Stimulated activated naive CD8-positive, alpha-beta T cell treated with anti-CD3 and anti-CD28 coated beads, Interleukin-15, Interleukin-2, amounts not matched to agents 100 ng/mL and 50 ng/mL, for 24 hours (primary cell): ENCODE results near the gene RPL11.
A peak's percentile ranks its signal among the peaks of the same experiment; 100 is the strongest.
"Not testable (repeated sequence)": the region's sequence is repeated elsewhere in the genome, so short reads cannot be mapped to it uniquely, and the experiment has no call there.

Experiments used
- H3K27ac Mint-ChIP-seq: one replicate; pipeline ENCODE4 v1.8.0; 2021; ENCODE audit warnings: mild to moderate bottlenecking, mixed read lengths
- H3K27me3 Mint-ChIP-seq: one replicate; pipeline ENCODE4 v1.8.0; 2021; ENCODE audit warnings: mixed read lengths
- H3K36me3 Mint-ChIP-seq: one replicate; pipeline ENCODE4 v1.8.0; 2021; ENCODE audit warnings: low read depth, mixed read lengths
- H3K4me1 Mint-ChIP-seq: one replicate; pipeline ENCODE4 v1.8.0; 2021; ENCODE audit warnings: low read depth, mixed read lengths
- H3K4me3 Mint-ChIP-seq: one replicate; pipeline ENCODE4 v1.8.0; 2021; ENCODE audit warnings: mild to moderate bottlenecking, mixed read lengths
- H3K9me3 Mint-ChIP-seq: one replicate; pipeline ENCODE4 v1.8.0; 2021; ENCODE audit warnings: mixed read lengths

RPL11 gene

GRCh38 chr1:23664837-23665795 is 26.5 kb upstream of the RPL11 start:
- Mint-ChIP-seq H3K36me3 (no peaks in the 10 kb centered on the region), H3K4me3 (no peak overlapping the region), H3K27me3 (no peaks in the 10 kb centered on the region), H3K4me1 (peaks cover 7% of the 10 kb centered on the region), H3K27ac (peak overlapping the region; percentile 53), H3K9me3 (no peaks in the 10 kb centered on the region)

- Mint-ChIP-seq H3K36me3 (no peaks in the 10 kb centered on the region), H3K27ac (no peak overlapping the region), H3K27me3 (peaks cover 3% of the 10 kb centered on the region), H3K4me3 (no peak overlapping the region), H3K4me1 (peaks cover 7% of the 10 kb centered on the region), H3K9me3 (no peaks in the 10 kb centered on the region)
Observed at GRCh38 chr1:23667411-23667810, 24.2 kb upstream of the RPL11 start.

GRCh38 chr1:23670709-23671108 is 20.9 kb upstream of the RPL11 start:
- Mint-ChIP-seq H3K27me3 (peaks cover 6% of the 10 kb centered on the region), H3K36me3 (no peaks in the 10 kb centered on the region), H3K9me3 (no peaks in the 10 kb centered on the region), H3K4me3 (no peak overlapping the region), H3K4me1 (no peaks in the 10 kb centered on the region), H3K27ac (no peak overlapping the region)

- Mint-ChIP-seq H3K36me3 (no peaks in the 10 kb centered on the region), H3K9me3 (no peaks in the 10 kb centered on the region), H3K27ac (no peak overlapping the region), H3K4me3 (no peak overlapping the region), H3K27me3 (peaks cover 10% of the 10 kb centered on the region), H3K4me1 (no peaks in the 10 kb centered on the region)
Observed at GRCh38 chr1:23673086-23673813, 18.4 kb upstream of the RPL11 start.

GRCh38 chr1:23679815-23680214 is 11.8 kb upstream of the RPL11 start:
- no peaks in the 10 kb centered on the region for H3K9me3 Mint-ChIP-seq
- H3K27me3 Mint-ChIP-seq, result peaks cover 39% of the 10 kb centered on the region
- H3K27ac Mint-ChIP-seq, result no peak overlapping the region
- no peaks in the 10 kb centered on the region for H3K36me3 Mint-ChIP-seq
- H3K4me3 Mint-ChIP-seq, result no peak overlapping the region
- H3K4me1 Mint-ChIP-seq, result no peaks in the 10 kb centered on the region

- no peak overlapping the region for H3K27ac Mint-ChIP-seq
- no peaks in the 10 kb centered on the region for H3K36me3 Mint-ChIP-seq
- no peaks in the 10 kb centered on the region for H3K9me3 Mint-ChIP-seq
- H3K4me3 Mint-ChIP-seq, result no peak overlapping the region
- H3K4me1 Mint-ChIP-seq, result no peaks in the 10 kb centered on the region
- H3K27me3 Mint-ChIP-seq, result peaks cover 41% of the 10 kb centered on the region
Observed at GRCh38 chr1:23682946-23683345, 8.7 kb upstream of the RPL11 start.

GRCh38 chr1:23684415-23684814 is 7.2 kb upstream of the RPL11 start:
- no peaks in the 10 kb centered on the region for H3K9me3 Mint-ChIP-seq
- H3K27me3 Mint-ChIP-seq, result peaks cover 30% of the 10 kb centered on the region
- no peaks in the 10 kb centered on the region for H3K36me3 Mint-ChIP-seq
- no peak overlapping the region for H3K4me3 Mint-ChIP-seq
- no peak overlapping the region for H3K27ac Mint-ChIP-seq
- no peaks in the 10 kb centered on the region for H3K4me1 Mint-ChIP-seq

- H3K4me1 Mint-ChIP-seq, H3K27ac Mint-ChIP-seq, H3K36me3 Mint-ChIP-seq, H3K4me3 Mint-ChIP-seq, H3K9me3 Mint-ChIP-seq: not testable (repeated sequence)
- peaks cover 24% of the 10 kb centered on the region for H3K27me3 Mint-ChIP-seq
Observed at GRCh38 chr1:23685197-23685596, 6.4 kb upstream of the RPL11 start.

- peaks cover 11% of the 10 kb centered on the region for H3K36me3 Mint-ChIP-seq
- H3K4me1 Mint-ChIP-seq, H3K9me3 Mint-ChIP-seq, H3K4me3 Mint-ChIP-seq, H3K27ac Mint-ChIP-seq: not testable (repeated sequence)
- H3K27me3 Mint-ChIP-seq, result peaks cover 11% of the 10 kb centered on the region
Observed at GRCh38 chr1:23687680-23688079, 3.9 kb upstream of the RPL11 start.

- peaks cover 17% of the 10 kb centered on the region for H3K36me3 Mint-ChIP-seq
- peaks cover 11% of the 10 kb centered on the region for H3K4me1 Mint-ChIP-seq
- not testable (repeated sequence) for H3K9me3 Mint-ChIP-seq, H3K27me3 Mint-ChIP-seq, H3K27ac Mint-ChIP-seq, H3K4me3 Mint-ChIP-seq
Observed at GRCh38 chr1:23688281-23688680, 3.3 kb upstream of the RPL11 start.

- Mint-ChIP-seq H3K36me3 (peaks cover 58% of the 10 kb centered on the region), H3K27me3 (no peaks in the 10 kb centered on the region), H3K4me3 (peak overlapping the region; percentile 95), H3K9me3 (no peaks in the 10 kb centered on the region), H3K27ac (peak overlapping the region; percentile 98), H3K4me1 (peaks cover 52% of the 10 kb centered on the region)
Observed at GRCh38 chr1:23692308-23692871, 784 bp downstream of the RPL11 start.

- Mint-ChIP-seq H3K27me3 (no peaks in the 10 kb centered on the region), H3K4me3 (peak overlapping the region; percentile 95), H3K4me1 (peaks cover 64% of the 10 kb centered on the region), H3K36me3 (peaks cover 70% of the 10 kb centered on the region), H3K27ac (peak overlapping the region; percentile 98), H3K9me3 (no peaks in the 10 kb centered on the region)
Observed at GRCh38 chr1:23693599-23693998, 2.0 kb downstream of the RPL11 start.

- H3K4me3 Mint-ChIP-seq, result peak overlapping the region; percentile 95
- H3K36me3 Mint-ChIP-seq, result peaks cover 77% of the 10 kb centered on the region
- peaks cover 70% of the 10 kb centered on the region for H3K4me1 Mint-ChIP-seq
- peak overlapping the region; percentile 98 for H3K27ac Mint-ChIP-seq
- H3K9me3 Mint-ChIP-seq, result no peaks in the 10 kb centered on the region
- H3K27me3 Mint-ChIP-seq, result no peaks in the 10 kb centered on the region
Observed at GRCh38 chr1:23694371-23694770, 2.8 kb downstream of the RPL11 start.

- peaks cover 90% of the 10 kb centered on the region for H3K36me3 Mint-ChIP-seq
- peak overlapping the region; percentile 75 for H3K27ac Mint-ChIP-seq
- H3K27me3 Mint-ChIP-seq, result no peaks in the 10 kb centered on the region
- peaks cover 77% of the 10 kb centered on the region for H3K4me1 Mint-ChIP-seq
- no peaks in the 10 kb centered on the region for H3K9me3 Mint-ChIP-seq
- peak overlapping the region; percentile 95 for H3K4me3 Mint-ChIP-seq
Observed at GRCh38 chr1:23695667-23696066, 4.1 kb downstream of the RPL11 start.

- peaks cover 98% of the 10 kb centered on the region for H3K36me3 Mint-ChIP-seq
- H3K9me3 Mint-ChIP-seq, result no peaks in the 10 kb centered on the region
- H3K4me3 Mint-ChIP-seq, result peak overlapping the region; percentile 95
- peaks cover 77% of the 10 kb centered on the region for H3K4me1 Mint-ChIP-seq
- H3K27me3 Mint-ChIP-seq, result no peaks in the 10 kb centered on the region
- peak overlapping the region; percentile 75 for H3K27ac Mint-ChIP-seq
Observed at GRCh38 chr1:23696335-23696989, 4.9 kb downstream of the RPL11 start.
